ENCODE data around the gene ZSCAN12. TPM values are rescaled to one million over a fixed set of nuclear protein-coding genes. Genes with fewer than 3 reads are reported as not detected.

ZSCAN12 gene
- total and polyA plus RNA-seq, 4 donors = 1.4 to 17.7 (median 3.8) TPM

- TF ChIP-seq CTCF (IDR thresholded peaks at IDR 0.05; ENCODE audit: control extremely low read depth, extremely low read depth) = no peak
- peaks cover 0 to 19% (median 3%) of the 10 kb centered on the region in 5 donors for H3K4me1 ChIP-seq (ENCODE audit: control insufficient read depth in 5 of 5, insufficient read depth in 5 of 5, low read length in 5 of 5)
- peak overlapping the region; percentile 87 to 96 for H3K27ac ChIP-seq (ENCODE audit: low read depth in 1 of 2, low read length in 1 of 2)
- H3K27me3 ChIP-seq (ENCODE audit: control insufficient read depth in 3 of 3, insufficient read depth in 3 of 3, low read length in 2 of 3) = no peaks in the 10 kb centered on the region
- DNase-seq (peak; percentile 78 to 93 (median 93)), ATAC-seq (ENCODE audit: insufficient read depth, low FRiP score) (no peak)
- WGBS, 2 donors = 10 to 11% methylated on average over 24 of the region's 24 CpGs
- H3K4me3 ChIP-seq = peak overlapping the region; percentile 62
- H3K9me3 ChIP-seq (ENCODE audit: control insufficient read depth in 4 of 4, insufficient read depth in 3 of 4, low read length in 3 of 4) = no peaks in the 10 kb centered on the region
- H3K36me3 ChIP-seq (ENCODE audit: control insufficient read depth in 4 of 4, insufficient read depth in 4 of 4, low read length in 4 of 4) = no peaks in the 10 kb centered on the region
- peak overlapping the region; percentile 94 to 100 for H3K9ac ChIP-seq (ENCODE audit: insufficient read depth in 1 of 2, low read length in 2 of 2)
These were observed 63.0 kb downstream of the ZSCAN12 start for GRCh38 chr6:28336284-28337120.

GRCh38 chr6:28335564-28336283 is 63.8 kb downstream of the ZSCAN12 start, which contains the start of gene ZSCAN31:
Gene ZSCAN31 (minus strand): TSS chr6:28336148. CDS start chr6:28329683, 6,465 bp downstream.
- H3K36me3 ChIP-seq (ENCODE audit: control insufficient read depth in 4 of 4, insufficient read depth in 4 of 4, low read length in 4 of 4) = no peaks in the 10 kb centered on the region
- no peaks in the 10 kb centered on the region for H3K9me3 ChIP-seq (ENCODE audit: control insufficient read depth in 4 of 4, insufficient read depth in 3 of 4, low read length in 3 of 4)
- WGBS, 2 donors = 0% methylated on average over 35 of the region's 35 CpGs
- DNase-seq (peak in 2 of 3 donors; percentile 98 to 100), ATAC-seq (ENCODE audit: insufficient read depth, low FRiP score) (peak; percentile 96)
- peak within 1 kb of the TSS; percentile 94 to 100 for H3K9ac ChIP-seq (ENCODE audit: insufficient read depth in 1 of 2, low read length in 2 of 2)
- no peak for TF ChIP-seq CTCF (IDR thresholded peaks at IDR 0.05; ENCODE audit: control extremely low read depth, extremely low read depth)
- no peaks in the 10 kb centered on the region for H3K27me3 ChIP-seq (ENCODE audit: control insufficient read depth in 3 of 3, insufficient read depth in 3 of 3, low read length in 2 of 3)
- peak within 1 kb of the TSS; percentile 87 to 96 for H3K27ac ChIP-seq (ENCODE audit: low read depth in 1 of 2, low read length in 1 of 2)
- H3K4me1 ChIP-seq (ENCODE audit: control insufficient read depth in 5 of 5, insufficient read depth in 5 of 5, low read length in 5 of 5) = peaks cover 0 to 19% (median 3%) of the 10 kb centered on the region in 5 donors
- H3K4me3 ChIP-seq = peak within 1 kb of the TSS; percentile 62

- Histone ChIP-seq H3K9ac (ENCODE audit: insufficient read depth in 1 of 2, low read length in 2 of 2) (peak overlapping the region; percentile 88 to 100), H3K4me3 (no peak overlapping the region), H3K4me1 (ENCODE audit: control insufficient read depth in 5 of 5, insufficient read depth in 5 of 5, low read length in 5 of 5) (peaks cover 0 to 19% (median 3%) of the 10 kb centered on the region in 5 donors), H3K27ac (ENCODE audit: low read depth in 1 of 2, low read length in 1 of 2) (peak overlapping the region; percentile 87 to 96), H3K36me3 (ENCODE audit: control insufficient read depth in 4 of 4, insufficient read depth in 4 of 4, low read length in 4 of 4) (no peaks in the 10 kb centered on the region), H3K9me3 (ENCODE audit: control insufficient read depth in 4 of 4, insufficient read depth in 3 of 4, low read length in 3 of 4) (no peaks in the 10 kb centered on the region), H3K27me3 (ENCODE audit: control insufficient read depth in 3 of 3, insufficient read depth in 3 of 3, low read length in 2 of 3) (no peaks in the 10 kb centered on the region)
- DNase-seq = peak in 1 of 3 donors; percentile 99
- ATAC-seq (ENCODE audit: insufficient read depth, low FRiP score) = peak; percentile 1
- TF ChIP-seq CTCF (IDR thresholded peaks at IDR 0.05; ENCODE audit: control extremely low read depth, extremely low read depth) = no peak
- 28 to 34% methylated on average over 12 of the region's 12 CpGs for WGBS, 2 donors
These were observed 64.4 kb downstream of the ZSCAN12 start for GRCh38 chr6:28335040-28335563.
